Trophoblast cell (in vitro differentiated cells and primary cell): ENCODE data around the gene TPPP.

Source experiments
- DNase-seq, 2 donors: peaks; one replicate each; pipeline ENCODE4 v3.0.0-alpha.2; 2016
- H2AFZ ChIP-seq: 2 replicates; pipeline ENCODE4 v1.6.1; 2013; ENCODE audit warnings: low read length, moderate library complexity, mild to moderate bottlenecking; ENCODE audit not compliant: insufficient read depth, poor library complexity
- H2AK5ac ChIP-seq: 2 replicates; pipeline ENCODE4 v1.6.1; 2013; ENCODE audit warnings: mild to moderate bottlenecking, low read length
- H2BK120ac ChIP-seq: 2 replicates; pipeline ENCODE4 v1.6.1; 2013; ENCODE audit warnings: low read length, mild to moderate bottlenecking, moderate library complexity; ENCODE audit not compliant: insufficient read depth, poor library complexity
- H2BK12ac ChIP-seq: 2 replicates; pipeline ENCODE4 v1.6.1; 2013; ENCODE audit warnings: mild to moderate bottlenecking, low read length, moderate library complexity
- H2BK5ac ChIP-seq: 2 replicates; pipeline ENCODE4 v1.6.1; 2013; ENCODE audit warnings: low read length, low read depth, moderate library complexity, mild to moderate bottlenecking; ENCODE audit not compliant: poor library complexity
- H3K14ac ChIP-seq: 2 replicates; pipeline ENCODE4 v1.6.1; 2013; ENCODE audit warnings: mild to moderate bottlenecking, low read length
- H3K18ac ChIP-seq: 2 replicates; pipeline ENCODE4 v1.6.1; 2013; ENCODE audit warnings: mild to moderate bottlenecking, low read length
- H3K23ac ChIP-seq: 2 replicates; pipeline ENCODE4 v1.6.1; 2013; ENCODE audit warnings: low read length
- H3K27ac ChIP-seq: 2 replicates; pipeline ENCODE4 v1.5.1; 2013; ENCODE audit warnings: low read depth, mild to moderate bottlenecking, inconsistent platforms, low read length, moderate library complexity
- H3K27me3 ChIP-seq: 2 replicates; pipeline ENCODE4 v1.6.1; 2013; ENCODE audit warnings: inconsistent platforms, mild to moderate bottlenecking, low read length, moderate library complexity; ENCODE audit not compliant: insufficient read depth
- H3K36me3 ChIP-seq, 2 experiments: 1 replicate in 1 of 2; 2 replicates in 1 of 2; pipeline ENCODE4 v1.6.1; 2013; ENCODE audit warnings: low read length in 2 of 2, mild to moderate bottlenecking in 2 of 2, moderate library complexity in 1 of 2; ENCODE audit not compliant: insufficient read depth in 2 of 2, control insufficient read depth in 1 of 2
- H3K4ac ChIP-seq: 2 replicates; pipeline ENCODE4 v1.6.1; 2013; ENCODE audit warnings: low read depth, mild to moderate bottlenecking, low read length, moderate library complexity
- H3K4me1 ChIP-seq, 2 experiments: 1 replicate in 1 of 2; 2 replicates in 1 of 2; pipeline ENCODE4 v1.6.1; 2013; ENCODE audit warnings: low read length in 2 of 2, mild to moderate bottlenecking in 2 of 2, moderate library complexity in 1 of 2; ENCODE audit not compliant: insufficient read depth in 2 of 2, control insufficient read depth in 1 of 2
- H3K4me2 ChIP-seq: 2 replicates; pipeline ENCODE4 v1.6.1; 2013; ENCODE audit warnings: inconsistent platforms, mild to moderate bottlenecking, low read length, moderate library complexity
- H3K4me3 ChIP-seq: 2 replicates; pipeline ENCODE4 v1.5.1; 2013; ENCODE audit warnings: mild to moderate bottlenecking, low read depth, low read length, inconsistent platforms
- H3K79me1 ChIP-seq: one replicate; pipeline ENCODE4 v1.6.1; 2013; ENCODE audit warnings: low read length
- H3K79me2 ChIP-seq: 2 replicates; pipeline ENCODE4 v1.6.1; 2013; ENCODE audit warnings: low read length, mild to moderate bottlenecking; ENCODE audit not compliant: control insufficient read depth, insufficient read depth, poor library complexity
- H3K9ac ChIP-seq: 2 replicates; pipeline ENCODE4 v1.6.1; 2013; ENCODE audit warnings: mild to moderate bottlenecking, low read length
- H3K9me3 ChIP-seq: 2 replicates; pipeline ENCODE4 v1.6.1; 2013; ENCODE audit warnings: low read depth, mild to moderate bottlenecking, control low read depth, inconsistent platforms, low read length; ENCODE audit not compliant: insufficient read depth
- H4K12ac ChIP-seq: 2 replicates; pipeline ENCODE4 v1.6.1; 2013; ENCODE audit warnings: low read depth, mild to moderate bottlenecking, low read length, moderate library complexity
- H4K8ac ChIP-seq: 2 replicates; pipeline ENCODE4 v1.6.1; 2013; ENCODE audit warnings: low read depth, mild to moderate bottlenecking, low read length, moderate library complexity
- H4K91ac ChIP-seq: one replicate; pipeline ENCODE4 v1.6.1; 2013; ENCODE audit warnings: low read depth, mild to moderate bottlenecking, low read length, moderate library complexity
- WGBS: extraction: QIAGEN DNeasy Blood & Tissue Kit; methylation state at CpG from one replicate; pipeline ENCODE4 v1.1.7; 2013; ENCODE audit warnings: missing lambda C conversion rate; ENCODE audit not compliant: insufficient read length, insufficient coverage; ENCODE audit errors: extremely low coverage; 5-methylcytosine and 5-hydroxymethylcytosine counted together

Gene TPPP

DNA sequence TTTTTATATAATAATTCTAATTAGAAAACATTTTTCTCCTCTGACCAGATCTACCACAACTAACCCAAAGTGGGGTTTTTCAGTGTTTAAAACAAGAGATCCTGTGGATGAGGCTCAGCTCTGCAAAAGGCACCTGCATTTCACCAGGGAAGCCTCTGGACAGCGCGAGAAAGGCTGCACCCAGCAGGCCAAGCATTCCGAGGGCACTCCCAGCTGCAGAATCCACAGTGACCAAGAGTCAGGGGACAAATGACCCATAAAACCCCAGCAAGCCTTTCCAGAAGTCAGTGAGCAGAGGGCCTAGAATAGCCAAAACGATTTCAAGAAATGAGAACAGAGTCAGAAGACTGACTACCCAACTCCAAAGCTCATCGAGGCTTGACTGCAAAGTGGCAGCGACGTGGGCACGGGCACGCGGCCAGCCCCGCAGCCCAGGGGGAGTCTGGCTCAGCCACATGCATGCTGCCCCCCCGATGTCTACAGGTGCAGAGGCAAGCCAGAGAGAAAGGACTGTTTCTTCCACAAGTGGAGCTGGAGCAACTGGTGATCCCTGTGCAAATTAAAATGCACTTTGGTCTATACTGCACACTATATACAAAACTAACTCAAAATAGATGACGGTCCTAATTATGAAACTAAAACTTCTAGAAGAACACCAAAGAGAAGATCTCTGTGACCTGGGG lies 26.2 kb downstream of the TPPP start:
- H3K4me1 ChIP-seq, result peaks cover 3 to 8% of the 10 kb centered on the region in 2 experiments
- WGBS, result no CpG with 5 or more reads among the region's 13 CpGs
- H3K9ac ChIP-seq, result no peak overlapping the region
- no peaks in the 10 kb centered on the region for H3K79me1 ChIP-seq
- no peak overlapping the region for H3K14ac ChIP-seq
- no peak overlapping the region for H4K8ac ChIP-seq
- no peak overlapping the region for H2BK12ac ChIP-seq
- H3K79me2 ChIP-seq, result no peaks in the 10 kb centered on the region
- H2AK5ac ChIP-seq, result no peak overlapping the region
- no peak overlapping the region for H3K27ac ChIP-seq
- no peak overlapping the region for H3K18ac ChIP-seq
- H3K27me3 ChIP-seq, result no peaks in the 10 kb centered on the region
- H4K91ac ChIP-seq, result no peak overlapping the region
- H3K23ac ChIP-seq, result no peak overlapping the region
- no peak overlapping the region for H4K12ac ChIP-seq
- no peaks in the 10 kb centered on the region for H3K9me3 ChIP-seq
- no peak overlapping the region for H2BK120ac ChIP-seq
- H3K4me2 ChIP-seq, result no peak overlapping the region
- no peak overlapping the region for H3K4me3 ChIP-seq
- no peak overlapping the region for H2AFZ ChIP-seq
- peaks cover 44 to 46% of the 10 kb centered on the region in 2 experiments for H3K36me3 ChIP-seq
- no peak overlapping the region for H2BK5ac ChIP-seq
- no peak overlapping the region for H3K4ac ChIP-seq
- no peak for DNase-seq

DNA sequence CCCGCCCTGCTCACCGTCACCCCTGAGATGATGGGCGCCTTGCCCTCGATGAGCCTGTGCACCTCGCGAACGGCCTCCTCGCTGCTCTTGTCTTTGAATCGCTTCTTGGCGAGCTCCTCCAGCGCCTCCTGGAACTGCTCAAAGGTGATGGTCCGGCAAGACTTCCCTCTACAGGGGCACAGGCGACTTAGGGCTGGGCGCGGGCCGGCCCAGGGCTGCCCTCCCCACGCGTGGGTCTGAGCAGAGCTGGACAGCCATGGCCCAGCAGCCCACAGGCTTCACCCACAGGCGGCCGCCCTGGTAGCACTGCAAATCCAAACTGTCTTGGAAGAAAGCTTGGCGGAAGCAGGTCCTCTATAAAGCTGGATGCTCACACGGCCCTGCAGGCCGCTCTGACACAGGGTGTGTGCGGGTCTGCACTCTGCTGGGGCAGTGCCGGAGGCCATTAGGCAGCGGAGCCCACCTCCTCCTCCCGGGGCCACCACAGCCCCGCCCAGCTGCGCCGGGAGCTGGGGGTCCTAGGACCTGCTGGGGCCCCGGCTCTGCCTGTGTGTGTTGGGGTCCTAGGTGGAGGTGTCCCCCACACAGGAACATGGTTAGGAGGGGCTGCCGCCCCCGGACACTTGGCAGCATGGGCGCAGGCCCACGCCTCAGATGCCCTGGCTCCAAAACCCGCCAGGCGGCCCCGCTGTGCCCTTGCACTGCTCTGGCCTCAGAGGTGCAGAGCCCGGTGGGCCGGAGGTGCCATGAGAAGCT lies 27.0 kb downstream of the TPPP start:
- no peak overlapping the region for H2BK120ac ChIP-seq
- no peak overlapping the region for H3K4me3 ChIP-seq
- no peak overlapping the region for H2AK5ac ChIP-seq
- H2AFZ ChIP-seq, result no peak overlapping the region
- peaks cover 2% of the 10 kb centered on the region for H3K9me3 ChIP-seq
- H3K27ac ChIP-seq, result no peak overlapping the region
- H3K18ac ChIP-seq, result no peak overlapping the region
- no peak overlapping the region for H4K12ac ChIP-seq
- H3K9ac ChIP-seq, result no peak overlapping the region
- H3K36me3 ChIP-seq, result peaks cover 51 to 52% of the 10 kb centered on the region in 2 experiments
- H2BK5ac ChIP-seq, result no peak overlapping the region
- no peaks in the 10 kb centered on the region for H3K79me1 ChIP-seq
- no peak overlapping the region for H3K4ac ChIP-seq
- H3K27me3 ChIP-seq, result no peaks in the 10 kb centered on the region
- H3K4me1 ChIP-seq, result no peaks in the 10 kb centered on the region
- no peak overlapping the region for H3K23ac ChIP-seq
- no CpG with 5 or more reads among the region's 40 CpGs for WGBS
- H2BK12ac ChIP-seq, result no peak overlapping the region
- no peak for DNase-seq
- no peaks in the 10 kb centered on the region for H3K79me2 ChIP-seq
- H4K91ac ChIP-seq, result no peak overlapping the region
- H4K8ac ChIP-seq, result no peak overlapping the region
- no peak overlapping the region for H3K14ac ChIP-seq
- H3K4me2 ChIP-seq, result no peak overlapping the region

DNA sequence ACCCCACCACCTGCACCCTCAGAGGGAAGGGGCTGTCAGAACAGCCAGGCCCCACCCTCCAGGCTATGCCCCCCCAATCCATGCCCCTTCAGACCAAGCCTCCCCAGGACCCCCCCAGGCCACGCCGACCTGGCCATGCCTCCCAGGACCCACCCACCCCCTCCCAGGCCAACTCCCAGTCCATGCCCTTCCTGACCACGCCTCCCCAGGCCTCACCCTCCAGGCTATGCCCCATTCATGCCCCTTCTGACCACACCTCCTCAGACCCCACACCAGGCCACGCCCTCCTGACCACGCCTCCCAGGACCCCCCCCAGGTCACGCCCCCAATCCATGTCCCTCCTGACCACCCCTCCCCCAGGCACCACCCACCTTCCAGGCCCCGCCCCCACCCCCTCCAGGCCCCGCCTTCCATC lies 27.6 kb downstream of the TPPP start:
- Histone ChIP-seq H3K4me1 (no peaks in the 10 kb centered on the region), H3K4ac (no peak overlapping the region), H3K4me3 (no peak overlapping the region), H4K12ac (no peak overlapping the region), H3K23ac (no peak overlapping the region), H4K8ac (no peak overlapping the region), H2BK12ac (no peak overlapping the region), H2AFZ (no peak overlapping the region), H3K9me3 (peaks cover 2% of the 10 kb centered on the region), H3K4me2 (no peak overlapping the region), H3K27me3 (no peaks in the 10 kb centered on the region), H2AK5ac (no peak overlapping the region), H4K91ac (no peak overlapping the region), H3K9ac (no peak overlapping the region), H3K79me2 (no peaks in the 10 kb centered on the region), H2BK120ac (no peak overlapping the region), H3K18ac (no peak overlapping the region), H3K27ac (no peak overlapping the region), H3K36me3 (peaks cover 54 to 55% of the 10 kb centered on the region in 2 experiments), H3K14ac (no peak overlapping the region), H2BK5ac (no peak overlapping the region), H3K79me1 (no peaks in the 10 kb centered on the region)
- DNase-seq, result no peak
- no CpG with 5 or more reads among the region's 8 CpGs for WGBS

DNA sequence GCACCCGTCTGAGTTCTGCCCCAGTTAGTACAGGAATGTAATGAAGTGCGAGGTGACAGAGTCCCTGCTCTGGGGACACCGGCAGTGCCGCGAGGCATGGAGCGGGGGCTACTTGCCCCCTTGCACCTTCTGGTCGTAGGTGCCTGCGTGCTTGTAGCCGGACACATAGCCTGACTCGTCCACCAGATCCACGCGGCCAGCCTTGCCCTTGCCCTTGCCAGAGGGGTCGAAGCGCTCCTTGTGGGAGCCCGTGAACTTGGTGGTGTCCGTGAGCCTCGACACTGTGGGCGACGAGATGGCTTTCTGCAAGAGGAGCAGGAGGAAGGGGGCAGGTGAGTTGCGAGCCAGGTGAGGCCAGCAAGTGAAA lies 28.2 kb downstream of the TPPP start:
- Histone ChIP-seq H3K4me2 (no peak overlapping the region), H3K27ac (no peak overlapping the region), H3K9me3 (peaks cover 2% of the 10 kb centered on the region), H3K27me3 (no peaks in the 10 kb centered on the region), H2BK5ac (no peak overlapping the region), H3K79me2 (no peaks in the 10 kb centered on the region), H4K8ac (no peak overlapping the region), H3K9ac (no peak overlapping the region), H3K79me1 (no peaks in the 10 kb centered on the region), H2BK120ac (no peak overlapping the region), H2AK5ac (no peak overlapping the region), H2AFZ (no peak overlapping the region), H3K14ac (no peak overlapping the region), H3K4me1 (no peaks in the 10 kb centered on the region), H3K36me3 (peaks cover 58% of the 10 kb centered on the region in 2 experiments), H4K91ac (no peak overlapping the region), H3K23ac (no peak overlapping the region), H2BK12ac (no peak overlapping the region), H4K12ac (no peak overlapping the region), H3K4me3 (no peak overlapping the region), H3K18ac (no peak overlapping the region), H3K4ac (no peak overlapping the region)
- DNase-seq, result no peak
- no CpG with 5 or more reads among the region's 20 CpGs for WGBS
